ENCODE data around the gene OR9G4. TPM values are rescaled to one million over a fixed set of nuclear protein-coding genes. Genes with fewer than 3 reads are reported as not detected.

Gene OR9G4
- total and polyA plus RNA-seq, 2 experiments from 2014 or later, result not detected

DNA sequence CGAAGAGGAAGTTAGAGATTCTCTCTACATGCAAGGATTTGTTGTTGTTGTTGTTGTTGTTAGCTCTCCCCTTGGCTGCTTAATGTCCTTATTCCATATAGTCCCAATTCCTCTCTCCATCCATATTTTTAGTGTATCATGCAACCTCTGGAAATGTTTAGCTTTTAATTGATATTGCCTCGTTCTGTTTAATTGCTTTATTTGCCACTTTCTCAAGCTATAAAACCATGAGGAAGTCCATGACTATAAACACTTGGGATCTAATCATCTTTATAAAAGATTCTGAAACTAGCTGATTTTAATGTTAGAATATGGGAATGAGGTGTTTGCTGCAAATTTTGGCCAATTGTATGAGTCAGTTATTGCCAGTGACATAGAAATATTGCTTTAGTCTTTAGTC, 55.1 kb downstream of the OR9G4 start:
- Histone ChIP-seq H3K4me3 (no peak overlapping the region), H3F3A (replicated peaks; ENCODE audit: low read depth) (no peaks in the 10 kb centered on the region), H3K4me2 (no peak overlapping the region), H3K36me3 (ENCODE audit: insufficient read depth) (no peaks in the 10 kb centered on the region), H4K20me1 (replicated peaks; ENCODE audit: insufficient read depth) (no peaks in the 10 kb centered on the region), H3K79me2 (replicated peaks; ENCODE audit: insufficient read depth) (no peaks in the 10 kb centered on the region), H3K4me1 (ENCODE audit: insufficient read depth) (peaks cover 17% of the 10 kb centered on the region), H3K27ac (ENCODE audit: low read depth) (no peak overlapping the region), H3K9me2 (ENCODE audit: insufficient read depth) (peaks cover 6% of the 10 kb centered on the region), H2AFZ (peak overlapping the region; percentile 2; the same call in 1 of the 2 replicates), H3K27me3 (ENCODE audit: insufficient read depth) (no peaks in the 10 kb centered on the region)
- Mint-ChIP-seq H3K4me3 (no peak overlapping the region), H3K27ac (no peak overlapping the region), H3K36me3 (ENCODE audit: low read depth) (no peaks in the 10 kb centered on the region), H3K27me3 (ENCODE audit: insufficient read depth, low read depth, poor library complexity) (no peaks in the 10 kb centered on the region), H3K9me3 (no peaks in the 10 kb centered on the region), H3K4me1 (peaks cover 24% of the 10 kb centered on the region)
- DNase-seq (ENCODE audit: low spot score) (no peak), ATAC-seq (no peak)
- TF ChIP-seq CREB1 (CRISPR knock-in tag; IDR thresholded peaks at IDR 0.05; ENCODE audit: low read depth) (no peak), ZNF331 (CRISPR knock-in tag; IDR thresholded peaks at IDR 0.05; ENCODE audit: low read depth) (no peak), JUNB (IDR thresholded peaks at IDR 0.05; ENCODE audit: unreplicated experiment) (no peak), NANOG (IDR thresholded peaks at IDR 0.05; ENCODE audit: borderline replicate concordance) (no peak), STAT1 (IDR thresholded peaks at IDR 0.05; ENCODE audit: unreplicated experiment) (no peak), POLR2AphosphoS5 (IDR thresholded peaks at IDR 0.05; ENCODE audit: low read depth) (no peak), ZNF114 (CRISPR knock-in tag; IDR thresholded peaks at IDR 0.05) (no peak), ETS1 (IDR thresholded peaks at IDR 0.05) (no peak), EZH2 (IDR thresholded peaks at IDR 0.05; ENCODE audit: low read depth, unreplicated experiment) (no peak), EZH2phosphoT487 (IDR thresholded peaks at IDR 0.05; ENCODE audit: unreplicated experiment) (no peak)
- TF ChIP-seq, protein P1, sequence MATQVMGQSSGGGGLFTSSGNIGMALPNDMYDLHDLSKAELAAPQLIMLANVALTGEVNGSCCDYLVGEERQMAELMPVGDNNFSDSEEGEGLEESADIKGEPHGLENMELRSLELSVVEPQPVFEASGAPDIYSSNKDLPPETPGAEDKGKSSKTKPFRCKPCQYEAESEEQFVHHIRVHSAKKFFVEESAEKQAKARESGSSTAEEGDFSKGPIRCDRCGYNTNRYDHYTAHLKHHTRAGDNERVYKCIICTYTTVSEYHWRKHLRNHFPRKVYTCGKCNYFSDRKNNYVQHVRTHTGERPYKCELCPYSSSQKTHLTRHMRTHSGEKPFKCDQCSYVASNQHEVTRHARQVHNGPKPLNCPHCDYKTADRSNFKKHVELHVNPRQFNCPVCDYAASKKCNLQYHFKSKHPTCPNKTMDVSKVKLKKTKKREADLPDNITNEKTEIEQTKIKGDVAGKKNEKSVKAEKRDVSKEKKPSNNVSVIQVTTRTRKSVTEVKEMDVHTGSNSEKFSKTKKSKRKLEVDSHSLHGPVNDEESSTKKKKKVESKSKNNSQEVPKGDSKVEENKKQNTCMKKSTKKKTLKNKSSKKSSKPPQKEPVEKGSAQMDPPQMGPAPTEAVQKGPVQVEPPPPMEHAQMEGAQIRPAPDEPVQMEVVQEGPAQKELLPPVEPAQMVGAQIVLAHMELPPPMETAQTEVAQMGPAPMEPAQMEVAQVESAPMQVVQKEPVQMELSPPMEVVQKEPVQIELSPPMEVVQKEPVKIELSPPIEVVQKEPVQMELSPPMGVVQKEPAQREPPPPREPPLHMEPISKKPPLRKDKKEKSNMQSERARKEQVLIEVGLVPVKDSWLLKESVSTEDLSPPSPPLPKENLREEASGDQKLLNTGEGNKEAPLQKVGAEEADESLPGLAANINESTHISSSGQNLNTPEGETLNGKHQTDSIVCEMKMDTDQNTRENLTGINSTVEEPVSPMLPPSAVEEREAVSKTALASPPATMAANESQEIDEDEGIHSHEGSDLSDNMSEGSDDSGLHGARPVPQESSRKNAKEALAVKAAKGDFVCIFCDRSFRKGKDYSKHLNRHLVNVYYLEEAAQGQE (IDR thresholded peaks at IDR 0.05; ENCODE audit: unreplicated experiment), result no peak
- TF ChIP-seq, protein P2, sequence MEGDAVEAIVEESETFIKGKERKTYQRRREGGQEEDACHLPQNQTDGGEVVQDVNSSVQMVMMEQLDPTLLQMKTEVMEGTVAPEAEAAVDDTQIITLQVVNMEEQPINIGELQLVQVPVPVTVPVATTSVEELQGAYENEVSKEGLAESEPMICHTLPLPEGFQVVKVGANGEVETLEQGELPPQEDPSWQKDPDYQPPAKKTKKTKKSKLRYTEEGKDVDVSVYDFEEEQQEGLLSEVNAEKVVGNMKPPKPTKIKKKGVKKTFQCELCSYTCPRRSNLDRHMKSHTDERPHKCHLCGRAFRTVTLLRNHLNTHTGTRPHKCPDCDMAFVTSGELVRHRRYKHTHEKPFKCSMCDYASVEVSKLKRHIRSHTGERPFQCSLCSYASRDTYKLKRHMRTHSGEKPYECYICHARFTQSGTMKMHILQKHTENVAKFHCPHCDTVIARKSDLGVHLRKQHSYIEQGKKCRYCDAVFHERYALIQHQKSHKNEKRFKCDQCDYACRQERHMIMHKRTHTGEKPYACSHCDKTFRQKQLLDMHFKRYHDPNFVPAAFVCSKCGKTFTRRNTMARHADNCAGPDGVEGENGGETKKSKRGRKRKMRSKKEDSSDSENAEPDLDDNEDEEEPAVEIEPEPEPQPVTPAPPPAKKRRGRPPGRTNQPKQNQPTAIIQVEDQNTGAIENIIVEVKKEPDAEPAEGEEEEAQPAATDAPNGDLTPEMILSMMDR (conservative IDR thresholded peaks at IDR 0.05; ENCODE audit: low read depth in 2 of 2), result no peak
- TF ChIP-seq, protein P3, sequence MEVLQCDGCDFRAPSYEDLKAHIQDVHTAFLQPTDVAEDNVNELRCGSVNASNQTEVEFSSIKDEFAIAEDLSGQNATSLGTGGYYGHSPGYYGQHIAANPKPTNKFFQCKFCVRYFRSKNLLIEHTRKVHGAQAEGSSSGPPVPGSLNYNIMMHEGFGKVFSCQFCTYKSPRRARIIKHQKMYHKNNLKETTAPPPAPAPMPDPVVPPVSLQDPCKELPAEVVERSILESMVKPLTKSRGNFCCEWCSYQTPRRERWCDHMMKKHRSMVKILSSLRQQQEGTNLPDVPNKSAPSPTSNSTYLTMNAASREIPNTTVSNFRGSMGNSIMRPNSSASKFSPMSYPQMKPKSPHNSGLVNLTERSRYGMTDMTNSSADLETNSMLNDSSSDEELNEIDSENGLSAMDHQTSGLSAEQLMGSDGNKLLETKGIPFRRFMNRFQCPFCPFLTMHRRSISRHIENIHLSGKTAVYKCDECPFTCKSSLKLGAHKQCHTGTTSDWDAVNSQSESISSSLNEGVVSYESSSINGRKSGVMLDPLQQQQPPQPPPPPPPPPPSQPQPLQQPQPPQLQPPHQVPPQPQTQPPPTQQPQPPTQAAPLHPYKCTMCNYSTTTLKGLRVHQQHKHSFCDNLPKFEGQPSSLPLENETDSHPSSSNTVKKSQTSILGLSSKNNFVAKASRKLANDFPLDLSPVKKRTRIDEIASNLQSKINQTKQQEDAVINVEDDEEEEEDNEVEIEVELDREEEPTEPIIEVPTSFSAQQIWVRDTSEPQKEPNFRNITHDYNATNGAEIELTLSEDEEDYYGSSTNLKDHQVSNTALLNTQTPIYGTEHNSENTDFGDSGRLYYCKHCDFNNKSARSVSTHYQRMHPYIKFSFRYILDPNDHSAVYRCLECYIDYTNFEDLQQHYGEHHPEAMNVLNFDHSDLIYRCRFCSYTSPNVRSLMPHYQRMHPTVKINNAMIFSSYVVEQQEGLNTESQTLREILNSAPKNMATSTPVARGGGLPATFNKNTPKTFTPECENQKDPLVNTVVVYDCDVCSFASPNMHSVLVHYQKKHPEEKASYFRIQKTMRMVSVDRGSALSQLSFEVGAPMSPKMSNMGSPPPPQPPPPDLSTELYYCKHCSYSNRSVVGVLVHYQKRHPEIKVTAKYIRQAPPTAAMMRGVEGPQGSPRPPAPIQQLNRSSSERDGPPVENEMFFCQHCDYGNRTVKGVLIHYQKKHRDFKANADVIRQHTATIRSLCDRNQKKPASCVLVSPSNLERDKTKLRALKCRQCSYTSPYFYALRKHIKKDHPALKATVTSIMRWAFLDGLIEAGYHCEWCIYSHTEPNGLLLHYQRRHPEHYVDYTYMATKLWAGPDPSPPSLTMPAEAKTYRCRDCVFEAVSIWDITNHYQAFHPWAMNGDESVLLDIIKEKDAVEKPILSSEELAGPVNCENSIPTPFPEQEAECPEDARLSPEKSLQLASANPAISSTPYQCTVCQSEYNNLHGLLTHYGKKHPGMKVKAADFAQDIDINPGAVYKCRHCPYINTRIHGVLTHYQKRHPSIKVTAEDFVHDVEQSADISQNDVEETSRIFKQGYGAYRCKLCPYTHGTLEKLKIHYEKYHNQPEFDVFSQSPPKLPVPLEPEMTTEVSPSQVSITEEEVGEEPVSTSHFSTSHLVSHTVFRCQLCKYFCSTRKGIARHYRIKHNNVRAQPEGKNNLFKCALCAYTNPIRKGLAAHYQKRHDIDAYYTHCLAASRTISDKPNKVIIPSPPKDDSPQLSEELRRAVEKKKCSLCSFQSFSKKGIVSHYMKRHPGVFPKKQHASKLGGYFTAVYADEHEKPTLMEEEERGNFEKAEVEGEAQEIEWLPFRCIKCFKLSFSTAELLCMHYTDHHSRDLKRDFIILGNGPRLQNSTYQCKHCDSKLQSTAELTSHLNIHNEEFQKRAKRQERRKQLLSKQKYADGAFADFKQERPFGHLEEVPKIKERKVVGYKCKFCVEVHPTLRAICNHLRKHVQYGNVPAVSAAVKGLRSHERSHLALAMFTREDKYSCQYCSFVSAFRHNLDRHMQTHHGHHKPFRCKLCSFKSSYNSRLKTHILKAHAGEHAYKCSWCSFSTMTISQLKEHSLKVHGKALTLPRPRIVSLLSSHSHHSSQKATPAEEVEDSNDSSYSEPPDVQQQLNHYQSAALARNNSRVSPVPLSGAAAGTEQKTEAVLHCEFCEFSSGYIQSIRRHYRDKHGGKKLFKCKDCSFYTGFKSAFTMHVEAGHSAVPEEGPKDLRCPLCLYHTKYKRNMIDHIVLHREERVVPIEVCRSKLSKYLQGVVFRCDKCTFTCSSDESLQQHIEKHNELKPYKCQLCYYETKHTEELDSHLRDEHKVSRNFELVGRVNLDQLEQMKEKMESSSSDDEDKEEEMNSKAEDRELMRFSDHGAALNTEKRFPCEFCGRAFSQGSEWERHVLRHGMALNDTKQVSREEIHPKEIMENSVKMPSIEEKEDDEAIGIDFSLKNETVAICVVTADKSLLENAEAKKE (CRISPR knock-in tag; IDR thresholded peaks at IDR 0.05), result no peak

Measured in GM23338 (cell line).